K562 (cell line): ENCODE data around the gene RPL35. TPM values are rescaled to one million over a fixed set of nuclear protein-coding genes. Genes with fewer than 3 reads are reported as not detected.
A peak's percentile ranks its signal among the peaks of the same experiment; 100 is the strongest.

Source experiments
- BCOR ChIP-seq: fragments of 450-650 bp; IDR thresholded peaks from 2 replicates; pipeline ENCODE4 v1.6.1; 2016
- CTBP1 ChIP-seq: fragments of 450-650 bp; IDR thresholded peaks from 2 replicates; pipeline ENCODE4 v1.6.1; 2016; ENCODE audit warnings: borderline replicate concordance
- FOXJ2 ChIP-seq: fragments of 200-800 bp; sonication (Bioruptor generic); IDR thresholded peaks from 2 replicates; pipeline ENCODE4 v1.6.1; 2016; ENCODE audit warnings: missing genetic modification characterization, missing compliant biosample characterization
- HCFC1 ChIP-seq: IDR thresholded peaks from 2 replicates; pipeline ENCODE4 v1.6.1; 2012; ENCODE audit warnings: low read depth, low read length, improper control_type of control experiment
- HEY1 ChIP-seq: fragments of 250-450 bp; sonication (Bioruptor Pico); IDR thresholded peaks from 2 replicates; pipeline ENCODE4 v1.5.0; 2020; ENCODE audit warnings: mild to moderate bottlenecking, moderate library complexity, borderline replicate concordance
- JUND ChIP-seq, 2 experiments: IDR thresholded peaks; 2 replicates in 1 of 2; 3 replicates in 1 of 2; pipeline ENCODE4 v1.6.1; 2011; ENCODE audit warnings: borderline replicate concordance in 2 of 2, low read depth in 2 of 2, low read length in 2 of 2, improper control_type of control experiment in 1 of 2, missing biosample characterization in 1 of 2, missing genetic modification characterization in 1 of 2, missing genetic modification reagents in 1 of 2
- KDM1A ChIP-seq, 2 experiments: fragments of 450-650 bp; IDR thresholded peaks; 2 replicates each; pipeline ENCODE4 v1.6.1; 2016; ENCODE audit warnings: mild to moderate bottlenecking in 2 of 2
- KDM5B ChIP-seq: fragments of 200-600 bp; sonication (generic); IDR thresholded peaks from 2 replicates; pipeline ENCODE4 v1.6.1; 2012; ENCODE audit warnings: low read depth, mild to moderate bottlenecking, moderate library complexity, low read length, control low read depth, inconsistent platforms; ENCODE audit not compliant: insufficient replicate concordance
- KLF6 ChIP-seq: fragments of 250-450 bp; sonication (Bioruptor Pico); IDR thresholded peaks from 2 replicates; pipeline ENCODE4 v1.4.0; 2020; ENCODE audit warnings: mild to moderate bottlenecking, moderate library complexity, borderline replicate concordance
- MAZ ChIP-seq, 2 experiments: fragments of 450-650 bp in 1 of 2; sonication (generic) in 1 of 2; formaldehyde crosslinking; IDR thresholded peaks in 1 of 2; conservative IDR thresholded peaks in 1 of 2; 2 replicates each; pipeline versions ENCODE4 v1.4.0 to v1.5.0; 2020; ENCODE audit warnings: mild to moderate bottlenecking in 1 of 2, missing genetic modification reagents in 1 of 2
- MTF1 ChIP-seq: fragments of 250-450 bp; sonication (Bioruptor Pico); IDR thresholded peaks from 2 replicates; pipeline ENCODE4 v1.9.0; 2021; ENCODE audit warnings: moderate library complexity, mild to moderate bottlenecking, inconsistent platforms, borderline replicate concordance
- NKRF ChIP-seq: fragments of 450-650 bp; IDR thresholded peaks from 2 replicates; pipeline ENCODE4 v1.6.1; 2016; ENCODE audit warnings: borderline replicate concordance
- PHF8 ChIP-seq: fragments of 200-600 bp; sonication (generic); IDR thresholded peaks from 2 replicates; pipeline ENCODE4 v1.6.1; 2012; ENCODE audit warnings: mixed run types, mild to moderate bottlenecking, inconsistent platforms, low read length, moderate library complexity, borderline replicate concordance
- PREB ChIP-seq: sonication (generic); formaldehyde crosslinking; IDR thresholded peaks from 2 replicates; pipeline ENCODE4 v1.8.1; 2023; ENCODE audit warnings: mild to moderate bottlenecking, missing genetic modification reagents
- RFX1 ChIP-seq: fragments of 450-650 bp; IDR thresholded peaks from 2 replicates; pipeline ENCODE4 v1.6.1; 2016; ENCODE audit warnings: mild to moderate bottlenecking, moderate library complexity
- SMAD3 ChIP-seq: fragments of 450-650 bp; formaldehyde crosslinking; conservative IDR thresholded peaks from 2 replicates; pipeline ENCODE4 v1.4.0; 2020; ENCODE audit warnings: mild to moderate bottlenecking
- SMC3 ChIP-seq: conservative IDR thresholded peaks from 2 replicates; pipeline ENCODE4 v1.6.1; 2011; ENCODE audit warnings: low read depth, low read length, improper control_type of control experiment; ENCODE audit not compliant: insufficient read depth
- TGIF2 ChIP-seq: sonication (generic); formaldehyde crosslinking; IDR thresholded peaks from 2 replicates; pipeline ENCODE4 v1.8.1; 2022; ENCODE audit warnings: mild to moderate bottlenecking, missing genetic modification reagents, moderate library complexity
- ZBTB17 ChIP-seq: fragments of 450-650 bp; formaldehyde crosslinking; IDR thresholded peaks from 2 replicates; pipeline ENCODE4 v1.4.0; 2020; ENCODE audit warnings: mild to moderate bottlenecking
- ZBTB33 ChIP-seq: sonication (generic); formaldehyde crosslinking; IDR thresholded peaks from 2 replicates; pipeline ENCODE4 v1.8.1; 2023; ENCODE audit warnings: mild to moderate bottlenecking, missing genetic modification reagents
- ZNF224 ChIP-seq: sonication (generic); formaldehyde crosslinking; IDR thresholded peaks from 2 replicates; pipeline ENCODE4 v1.8.0; 2022; ENCODE audit warnings: mild to moderate bottlenecking, missing genetic modification reagents
- polyA plus RNA-seq, 8 experiments: library from polyadenylated mRNA; depleted of rRNA in 4 of 8; stranded (reverse) in 5 of 8; unstranded in 3 of 8; fragments of >200 nt; fragmentation: Nextera tagmentation in 2 of 8; fragmentation: Illumina TruSeq in 1 of 8; extraction: Ambion mirVana in 2 of 8; extraction: Trizol in 1 of 8; gene quantifications; 2 replicates each; pipeline versions ENCODE4 v1.2.1 to v1.2.3, GENCODE V29; 2011 to 2014; ENCODE audit warnings: inconsistent platforms in 1 of 8, missing spikeins in 1 of 8
- total RNA-seq, 7 experiments: library from RNA; depleted of rRNA in 6 of 7; stranded (reverse); fragments of >200 nt in 6 of 7; fragmentation: Illumina TruSeq in 2 of 7; extraction: Trizol in 2 of 7; gene quantifications; 2 replicates each; pipeline versions ENCODE4 v1.2.1 to v1.2.3, GENCODE V29; 2011 to 2021; ENCODE audit warnings: low replicate concordance in 1 of 7

Gene RPL35
- total and polyA plus RNA-seq, 9 of the 15 experiments (the other 6 are each of a cell fraction or from before 2014, with no cell fraction given): 1,755 to 5,101 (median 3,405) TPM

DNA sequence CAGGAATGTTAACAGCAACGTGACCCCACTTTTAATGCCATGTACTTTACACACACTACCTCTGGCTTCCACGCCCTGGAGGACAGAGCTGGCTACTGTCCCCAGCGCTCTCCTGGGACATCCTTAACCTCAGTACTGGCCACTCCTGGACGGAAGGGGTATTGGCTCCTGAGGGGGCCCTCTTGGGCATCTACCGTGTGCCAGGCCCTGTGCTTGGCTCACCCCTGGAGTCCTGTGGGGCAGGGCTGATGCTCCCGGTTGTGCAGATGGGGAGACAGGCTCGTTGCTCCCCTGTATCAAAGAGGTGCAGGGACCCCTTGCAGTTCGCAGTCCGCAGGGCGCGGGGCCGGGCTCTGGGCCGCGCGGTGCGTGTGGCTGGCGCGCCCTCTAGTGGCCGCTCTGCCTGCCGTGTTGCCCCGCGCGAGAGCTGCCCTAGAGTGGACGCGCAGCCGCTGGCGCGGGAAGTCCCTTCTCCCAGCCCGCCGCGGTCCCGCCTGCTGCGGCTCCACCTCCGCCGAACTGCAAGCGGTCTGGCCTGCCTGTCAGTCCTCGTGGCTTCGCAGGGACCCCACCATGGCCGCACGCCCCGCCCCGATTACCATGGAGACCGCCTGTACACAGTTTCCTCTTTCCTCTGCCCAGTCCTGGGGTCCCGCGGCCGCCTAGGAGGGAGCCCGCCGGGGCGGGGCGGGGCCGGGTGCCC lies 8.8 kb downstream of the RPL35 start, which contains the start of gene WDR38 (continued):
- TF ChIP-seq MAZ (CRISPR knock-in tag; conservative IDR thresholded peaks at IDR 0.05 in 1 of 2, IDR thresholded peaks at IDR 0.05 in 1 of 2) (peak; percentile 86 to 91), PREB (CRISPR knock-in tag) (peak; percentile 3; the same call in 1 of the 2 replicates), TGIF2 (0 out of 2 replicates have a peak, but pooled peaks have one; percentile 37), KLF6 (0 out of 2 replicates have a peak, but pooled peaks have one; percentile 29), FOXJ2 (tag) (peak; percentile 72), SMAD3 (0 out of 2 replicates have a peak, but pooled peaks have one; percentile 2), ZNF224 (CRISPR knock-in tag) (no peak), PHF8 (peak; percentile 30; the same call in 1 of the 2 replicates), MTF1 (CRISPR knock-in tag) (0 out of 2 replicates have a peak, but pooled peaks have one; percentile 40), JUND (IDR thresholded peaks at IDR 0.05; ENCODE audit: borderline replicate concordance, low read depth, low read length) (peak; percentile 15; the same call in 1 of the 2 replicates), JUND (tag; IDR thresholded peaks at IDR 0.05; ENCODE audit: borderline replicate concordance, low read depth, low read length) (0 out of 3 replicates have a peak, but pooled peaks have one; percentile 47), ZBTB17 (peak; percentile 62; the same call in 1 of the 2 replicates), HEY1 (no peak), BCOR (peak; percentile 83), CTBP1 (peak; percentile 88; the same call in 1 of the 2 replicates), RFX1 (peak; percentile 86), KDM5B (peak; percentile 53), SMC3 (peak; percentile 91), NKRF (peak; percentile 51; the same call in 1 of the 2 replicates), KDM1A (IDR thresholded peaks at IDR 0.05) (peak; percentile 62 to 68), ZBTB33 (CRISPR knock-in tag) (peak; percentile 92), HCFC1 (peak; percentile 10; the same call in 1 of the 2 replicates)
